GM12878 (cell line): ENCODE data around the gene ATP5MK.

Experiments used
- CBFB ChIP-seq: IDR thresholded peaks from 2 replicates; pipeline ENCODE4 v1.6.1; 2016; ENCODE audit warnings: antibody characterized with exemption, low read depth
- CHD2 ChIP-seq: IDR thresholded peaks from 2 replicates; pipeline ENCODE4 v1.6.1; 2011; ENCODE audit warnings: low read depth, low read length, improper control_type of control experiment, borderline replicate concordance
- JUND ChIP-seq: IDR thresholded peaks from 2 replicates; pipeline ENCODE4 v1.6.1; 2012; ENCODE audit warnings: low read depth, mild to moderate bottlenecking, low read length, improper control_type of control experiment, moderate library complexity
- RAD21 ChIP-seq: IDR thresholded peaks from 2 replicates; pipeline ENCODE4 v1.6.1; 2011; ENCODE audit warnings: mild to moderate bottlenecking, low read depth, low read length, moderate library complexity; ENCODE audit not compliant: insufficient read depth
- SIN3A ChIP-seq: IDR thresholded peaks from 2 replicates; pipeline ENCODE4 v1.6.1; 2012; ENCODE audit warnings: low read depth, low read length, improper control_type of control experiment
- TBL1XR1 ChIP-seq: IDR thresholded peaks from 2 replicates; pipeline ENCODE4 v1.6.1; 2012; ENCODE audit warnings: low read depth, low read length, improper control_type of control experiment
- ZZZ3 ChIP-seq: IDR thresholded peaks from 2 replicates; pipeline ENCODE4 v1.6.1; 2011; ENCODE audit warnings: low read depth; ENCODE audit not compliant: control insufficient read depth, insufficient read length
- TF ChIP-seq, protein P1 (sequence below), 3 experiments: IDR thresholded peaks in 2 of 3; conservative IDR thresholded peaks in 1 of 3; 2 replicates each; pipeline ENCODE4 v1.5.1; 2011; ENCODE audit warnings: low read depth in 3 of 3, low read length in 3 of 3, mild to moderate bottlenecking in 3 of 3, control low read depth in 2 of 3, moderate library complexity in 2 of 3, inconsistent platforms in 1 of 3, mixed read lengths in 1 of 3; ENCODE audit not compliant: control insufficient read depth in 2 of 3, insufficient read depth in 1 of 3; ENCODE audit errors: extremely low read depth in 1 of 3
- TF ChIP-seq, protein P2 (sequence below): IDR thresholded peaks from 2 replicates; pipeline ENCODE4 v1.6.1; 2012; ENCODE audit warnings: mild to moderate bottlenecking, low read depth, low read length

DNA sequence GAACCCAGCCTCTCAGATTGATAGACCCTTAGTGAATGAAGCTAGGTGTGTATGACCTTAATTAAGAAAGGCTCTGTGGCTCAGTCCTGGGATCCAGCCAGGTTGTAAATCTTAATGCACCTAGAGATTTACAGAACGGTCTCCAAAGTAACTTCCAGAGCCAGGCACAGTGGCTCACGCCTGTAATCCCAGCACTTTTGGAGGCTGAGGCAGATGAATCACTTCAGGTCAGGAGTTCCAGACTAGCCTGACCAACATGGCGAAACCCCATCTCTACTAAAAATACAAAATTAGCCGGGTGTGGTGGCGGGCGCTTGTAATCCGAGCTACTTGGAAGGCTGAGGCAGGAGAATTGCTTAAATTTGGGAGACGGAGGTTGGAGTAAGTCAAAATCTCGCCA is 31.6 kb upstream of the ATP5MK start:
- no peak for TF ChIP-seq JUND
- TF ChIP-seq SIN3A = no peak
- TF ChIP-seq, protein P1, sequence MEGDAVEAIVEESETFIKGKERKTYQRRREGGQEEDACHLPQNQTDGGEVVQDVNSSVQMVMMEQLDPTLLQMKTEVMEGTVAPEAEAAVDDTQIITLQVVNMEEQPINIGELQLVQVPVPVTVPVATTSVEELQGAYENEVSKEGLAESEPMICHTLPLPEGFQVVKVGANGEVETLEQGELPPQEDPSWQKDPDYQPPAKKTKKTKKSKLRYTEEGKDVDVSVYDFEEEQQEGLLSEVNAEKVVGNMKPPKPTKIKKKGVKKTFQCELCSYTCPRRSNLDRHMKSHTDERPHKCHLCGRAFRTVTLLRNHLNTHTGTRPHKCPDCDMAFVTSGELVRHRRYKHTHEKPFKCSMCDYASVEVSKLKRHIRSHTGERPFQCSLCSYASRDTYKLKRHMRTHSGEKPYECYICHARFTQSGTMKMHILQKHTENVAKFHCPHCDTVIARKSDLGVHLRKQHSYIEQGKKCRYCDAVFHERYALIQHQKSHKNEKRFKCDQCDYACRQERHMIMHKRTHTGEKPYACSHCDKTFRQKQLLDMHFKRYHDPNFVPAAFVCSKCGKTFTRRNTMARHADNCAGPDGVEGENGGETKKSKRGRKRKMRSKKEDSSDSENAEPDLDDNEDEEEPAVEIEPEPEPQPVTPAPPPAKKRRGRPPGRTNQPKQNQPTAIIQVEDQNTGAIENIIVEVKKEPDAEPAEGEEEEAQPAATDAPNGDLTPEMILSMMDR (IDR thresholded peaks at IDR 0.05 in 2 of 3, conservative IDR thresholded peaks at IDR 0.05 in 1 of 3; ENCODE audit: control insufficient read depth in 2 of 3, extremely low read depth in 1 of 3, insufficient read depth in 1 of 3, low read depth in 3 of 3, low read length in 3 of 3) = no peak
- TF ChIP-seq CBFB = no peak
- TF ChIP-seq RAD21 = no peak
- TF ChIP-seq CHD2 = no peak
- no peak for TF ChIP-seq ZZZ3
- TF ChIP-seq TBL1XR1 = no peak
- TF ChIP-seq, protein P2, sequence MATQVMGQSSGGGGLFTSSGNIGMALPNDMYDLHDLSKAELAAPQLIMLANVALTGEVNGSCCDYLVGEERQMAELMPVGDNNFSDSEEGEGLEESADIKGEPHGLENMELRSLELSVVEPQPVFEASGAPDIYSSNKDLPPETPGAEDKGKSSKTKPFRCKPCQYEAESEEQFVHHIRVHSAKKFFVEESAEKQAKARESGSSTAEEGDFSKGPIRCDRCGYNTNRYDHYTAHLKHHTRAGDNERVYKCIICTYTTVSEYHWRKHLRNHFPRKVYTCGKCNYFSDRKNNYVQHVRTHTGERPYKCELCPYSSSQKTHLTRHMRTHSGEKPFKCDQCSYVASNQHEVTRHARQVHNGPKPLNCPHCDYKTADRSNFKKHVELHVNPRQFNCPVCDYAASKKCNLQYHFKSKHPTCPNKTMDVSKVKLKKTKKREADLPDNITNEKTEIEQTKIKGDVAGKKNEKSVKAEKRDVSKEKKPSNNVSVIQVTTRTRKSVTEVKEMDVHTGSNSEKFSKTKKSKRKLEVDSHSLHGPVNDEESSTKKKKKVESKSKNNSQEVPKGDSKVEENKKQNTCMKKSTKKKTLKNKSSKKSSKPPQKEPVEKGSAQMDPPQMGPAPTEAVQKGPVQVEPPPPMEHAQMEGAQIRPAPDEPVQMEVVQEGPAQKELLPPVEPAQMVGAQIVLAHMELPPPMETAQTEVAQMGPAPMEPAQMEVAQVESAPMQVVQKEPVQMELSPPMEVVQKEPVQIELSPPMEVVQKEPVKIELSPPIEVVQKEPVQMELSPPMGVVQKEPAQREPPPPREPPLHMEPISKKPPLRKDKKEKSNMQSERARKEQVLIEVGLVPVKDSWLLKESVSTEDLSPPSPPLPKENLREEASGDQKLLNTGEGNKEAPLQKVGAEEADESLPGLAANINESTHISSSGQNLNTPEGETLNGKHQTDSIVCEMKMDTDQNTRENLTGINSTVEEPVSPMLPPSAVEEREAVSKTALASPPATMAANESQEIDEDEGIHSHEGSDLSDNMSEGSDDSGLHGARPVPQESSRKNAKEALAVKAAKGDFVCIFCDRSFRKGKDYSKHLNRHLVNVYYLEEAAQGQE = no peak
